Astrocyte (in vitro differentiated cells and primary cell): ENCODE data around the gene CRELD2. TPM values are rescaled to one million over a fixed set of nuclear protein-coding genes. Genes with fewer than 3 reads are reported as not detected.

ENCODE experiments used
- DNase-seq: peaks from one replicate; pipeline ENCODE4 v3.0.0-alpha.2; 2010; ENCODE audit warnings: low read depth
- FAIRE-seq: peaks from 2 replicates; lab custom pipeline; 2011; peaks lifted over from hg19 to GRCh38; lab: Jason Lieb, UNC
- H2AFZ ChIP-seq: 2 replicates; pipeline ENCODE4 v1.6.0; 2012; ENCODE audit warnings: low read depth, low read length, inconsistent platforms
- H3K27ac ChIP-seq: 2 replicates; pipeline ENCODE4 v1.5.1; 2011; ENCODE audit warnings: low read depth, low read length, inconsistent platforms
- H3K27me3 ChIP-seq: 2 replicates; pipeline ENCODE4 v1.6.0; 2011; ENCODE audit warnings: low read length, inconsistent platforms; ENCODE audit not compliant: insufficient read depth
- H3K36me3 ChIP-seq: 2 replicates; pipeline ENCODE4 v1.5.1; 2011; ENCODE audit warnings: low read length, inconsistent platforms; ENCODE audit not compliant: insufficient read depth
- H3K4me1 ChIP-seq: 2 replicates; pipeline ENCODE4 v1.5.1; 2011; ENCODE audit warnings: low read length, inconsistent platforms; ENCODE audit not compliant: insufficient read depth
- H3K4me2 ChIP-seq: 2 replicates; pipeline ENCODE4 v1.6.0; 2012; ENCODE audit warnings: low read length, inconsistent platforms
- H3K4me3 ChIP-seq: 2 replicates; pipeline ENCODE4 v1.5.1; 2011; ENCODE audit warnings: low read depth, mild to moderate bottlenecking, low read length, inconsistent platforms; ENCODE audit not compliant: insufficient read depth
- H3K79me2 ChIP-seq: 2 replicates; pipeline ENCODE4 v1.6.0; 2012; ENCODE audit warnings: mild to moderate bottlenecking, low read length, inconsistent platforms; ENCODE audit not compliant: insufficient read depth
- H3K9ac ChIP-seq: 2 replicates; pipeline ENCODE4 v1.6.0; 2012; ENCODE audit warnings: mild to moderate bottlenecking, low read length, inconsistent platforms
- H3K9me3 ChIP-seq: 2 replicates; pipeline ENCODE4 v1.5.1; 2012; ENCODE audit warnings: low read depth, mild to moderate bottlenecking, low read length, inconsistent platforms; ENCODE audit not compliant: insufficient read depth
- H4K20me1 ChIP-seq: 2 replicates; pipeline ENCODE4 v1.6.0; 2012; ENCODE audit warnings: low read length, inconsistent platforms; ENCODE audit not compliant: insufficient read depth
- H3K27ac Mint-ChIP-seq: one replicate; pipeline ENCODE4 v1.8.0; 2021; ENCODE audit warnings: mild to moderate bottlenecking, mixed read lengths; ENCODE audit not compliant: unreplicated experiment
- H3K27me3 Mint-ChIP-seq: one replicate; pipeline ENCODE4 v1.8.0; 2021; ENCODE audit warnings: low read depth, mixed read lengths; ENCODE audit not compliant: unreplicated experiment
- H3K36me3 Mint-ChIP-seq: one replicate; pipeline ENCODE4 v1.8.0; 2021; ENCODE audit warnings: low read depth, mixed read lengths; ENCODE audit not compliant: unreplicated experiment
- H3K4me1 Mint-ChIP-seq: one replicate; pipeline ENCODE4 v1.8.0; 2021; ENCODE audit warnings: low read depth, mixed read lengths; ENCODE audit not compliant: unreplicated experiment
- H3K4me3 Mint-ChIP-seq: one replicate; pipeline ENCODE4 v1.8.0; 2021; ENCODE audit warnings: mild to moderate bottlenecking, moderate library complexity, mixed read lengths; ENCODE audit not compliant: unreplicated experiment
- H3K9me3 Mint-ChIP-seq: one replicate; pipeline ENCODE4 v1.8.0; 2021; ENCODE audit warnings: mild to moderate bottlenecking, mixed read lengths; ENCODE audit not compliant: unreplicated experiment
- CTCF ChIP-seq: IDR thresholded peaks from 2 replicates; pipeline ENCODE4 v1.5.1; 2011; ENCODE audit warnings: low read depth, mild to moderate bottlenecking, inconsistent platforms, low read length, moderate library complexity; ENCODE audit not compliant: insufficient read depth
- EZH2 ChIP-seq: IDR thresholded peaks from 2 replicates; pipeline ENCODE4 v1.6.1; 2012; ENCODE audit warnings: mild to moderate bottlenecking, low read length, inconsistent platforms; ENCODE audit not compliant: insufficient read depth
- total RNA-seq: library from RNA; stranded (reverse); gene quantifications from 2 replicates; pipeline ENCODE4 v1.2.1, GENCODE V29; 2021

Gene CRELD2
- total RNA-seq, 1 donor from 2014 or later: 49.6 TPM

DNA sequence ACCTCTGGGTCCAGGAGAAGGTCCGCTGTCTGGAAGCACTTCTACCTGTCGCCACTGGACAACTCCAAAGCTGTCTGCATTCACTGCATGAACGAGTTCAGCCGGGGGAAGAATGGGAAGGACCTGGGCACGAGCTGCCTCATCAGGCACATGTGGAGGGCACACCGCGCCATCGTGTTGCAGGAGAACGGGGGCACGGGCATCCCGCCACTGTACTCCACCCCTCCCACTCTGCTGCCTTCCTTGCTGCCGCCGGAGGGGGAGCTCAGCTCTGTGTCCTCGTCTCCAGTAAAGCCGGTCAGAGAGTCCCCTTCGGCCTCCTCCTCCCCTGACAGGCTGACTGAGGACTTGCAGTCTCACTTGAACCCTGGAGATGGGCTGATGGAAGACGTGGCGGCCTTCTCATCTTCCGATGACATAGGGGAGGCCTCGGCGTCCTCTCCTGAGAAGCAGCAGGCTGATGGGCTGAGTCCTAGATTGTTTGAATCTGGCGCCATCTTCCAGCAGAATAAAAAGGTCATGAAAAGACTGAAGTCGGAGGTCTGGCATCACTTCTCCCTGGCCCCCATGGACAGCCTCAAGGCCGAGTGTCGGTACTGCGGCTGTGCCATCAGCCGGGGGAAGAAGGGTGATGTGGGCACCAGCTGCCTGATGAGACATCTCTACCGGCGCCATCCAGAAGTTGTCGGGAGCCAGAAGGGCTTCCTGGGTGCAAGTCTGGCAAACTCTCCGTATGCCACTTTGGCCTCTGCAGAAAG lies 33.8 kb upstream of the CRELD2 start:
- peaks cover 93% of the 10 kb centered on the region for H4K20me1 ChIP-seq
- no peaks in the 10 kb centered on the region for H3K27me3 ChIP-seq
- peaks cover 18% of the 10 kb centered on the region for H3K4me1 Mint-ChIP-seq
- FAIRE-seq: no peak
- H2AFZ ChIP-seq: no peak overlapping the region
- peaks cover 16% of the 10 kb centered on the region for H3K4me1 ChIP-seq
- H3K36me3 Mint-ChIP-seq: peaks cover 52% of the 10 kb centered on the region
- no peak overlapping the region for H3K4me3 ChIP-seq
- H3K27me3 Mint-ChIP-seq: no peaks in the 10 kb centered on the region
- H3K4me3 Mint-ChIP-seq: no peak overlapping the region
- H3K4me2 ChIP-seq: no peak overlapping the region
- H3K9me3 ChIP-seq: no peaks in the 10 kb centered on the region
- no peak overlapping the region for H3K9ac ChIP-seq
- TF ChIP-seq CTCF: no peak
- TF ChIP-seq EZH2: no peak
- peaks cover 9% of the 10 kb centered on the region for H3K36me3 ChIP-seq
- DNase-seq: no peak
- peaks cover 98% of the 10 kb centered on the region for H3K79me2 ChIP-seq
- H3K27ac Mint-ChIP-seq: peak overlapping the region; percentile 27
- peaks cover 4% of the 10 kb centered on the region for H3K9me3 Mint-ChIP-seq
- no peak overlapping the region for H3K27ac ChIP-seq

- Histone ChIP-seq H3K27ac (no peak overlapping the region), H3K79me2 (peaks cover 94% of the 10 kb centered on the region), H2AFZ (no peak overlapping the region), H3K4me1 (peaks cover 16% of the 10 kb centered on the region), H3K27me3 (no peaks in the 10 kb centered on the region), H3K9ac (no peak overlapping the region), H3K36me3 (peaks cover 9% of the 10 kb centered on the region), H3K4me2 (no peak overlapping the region), H3K4me3 (no peak overlapping the region), H4K20me1 (peaks cover 93% of the 10 kb centered on the region), H3K9me3 (no peaks in the 10 kb centered on the region)
- Mint-ChIP-seq H3K4me1 (peaks cover 18% of the 10 kb centered on the region), H3K27me3 (no peaks in the 10 kb centered on the region), H3K9me3 (peaks cover 7% of the 10 kb centered on the region), H3K36me3 (peaks cover 53% of the 10 kb centered on the region), H3K4me3 (no peak overlapping the region), H3K27ac (no peak overlapping the region)
- no peak for DNase-seq
- no peak for FAIRE-seq
- TF ChIP-seq EZH2 (no peak), CTCF (no peak)
Observed at GRCh38 chr22:49885281-49885680, 33.2 kb upstream of the CRELD2 start.

GRCh38 chr22:49885881-49886280 lies 32.6 kb upstream of the CRELD2 start:
- no peak overlapping the region for H3K27ac ChIP-seq
- Mint-ChIP-seq H3K4me1 (peaks cover 15% of the 10 kb centered on the region), H3K4me3 (no peak overlapping the region), H3K9me3 (peaks cover 7% of the 10 kb centered on the region), H3K27me3 (no peaks in the 10 kb centered on the region), H3K36me3 (peaks cover 56% of the 10 kb centered on the region), H3K27ac (no peak overlapping the region)
- no peak overlapping the region for H2AFZ ChIP-seq
- H3K9me3 ChIP-seq: no peaks in the 10 kb centered on the region
- no peak overlapping the region for H3K4me3 ChIP-seq
- TF ChIP-seq EZH2 (no peak), CTCF (no peak)
- peaks cover 12% of the 10 kb centered on the region for H3K36me3 ChIP-seq
- H3K4me2 ChIP-seq: no peak overlapping the region
- DNase-seq (no peak), FAIRE-seq (no peak)
- peaks cover 11% of the 10 kb centered on the region for H3K4me1 ChIP-seq
- H4K20me1 ChIP-seq: peaks cover 88% of the 10 kb centered on the region
- H3K27me3 ChIP-seq: no peaks in the 10 kb centered on the region
- peaks cover 91% of the 10 kb centered on the region for H3K79me2 ChIP-seq
- H3K9ac ChIP-seq: no peak overlapping the region
